HL-60 (cell line): ENCODE results near the gene LRP1B.

Experiments
- DNase-seq, 2 experiments: peaks; one replicate each; pipeline ENCODE4 v3.0.0-alpha.2; 2010 to 2020; ENCODE audit warnings: low read depth in 1 of 2, low spot score in 1 of 2
- H3K27ac ChIP-seq: fragments of 250-450 bp; sonication (Bioruptor Pico); replicated peaks from 2 replicates; pipeline ENCODE4 v1.5.1; 2020; ENCODE audit warnings: mild to moderate bottlenecking, moderate library complexity
- H3K27me3 ChIP-seq: fragments of 250-450 bp; sonication (Bioruptor Pico); 2 replicates; pipeline ENCODE4 v1.5.1; 2021; ENCODE audit warnings: mild to moderate bottlenecking, moderate library complexity; ENCODE audit not compliant: insufficient read depth, poor library complexity, severe bottlenecking
- H3K4me3 ChIP-seq: replicated peaks from 2 replicates; pipeline ENCODE4 v1.5.1; 2011; ENCODE audit warnings: mild to moderate bottlenecking, control low read depth, low read length; ENCODE audit not compliant: insufficient read depth
- CTCF ChIP-seq: IDR thresholded peaks from one replicate; pipeline ENCODE4 v1.5.1; 2011; ENCODE audit warnings: low read length, control low read depth, inconsistent platforms; ENCODE audit not compliant: insufficient read depth
- GABPA ChIP-seq: IDR thresholded peaks from 2 replicates; pipeline ENCODE4 v1.6.1; 2012; ENCODE audit warnings: low read depth
- POLR2AphosphoS5 ChIP-seq: IDR thresholded peaks from 2 replicates; pipeline ENCODE4 v1.6.1; 2012; ENCODE audit warnings: low read depth
- REST ChIP-seq: IDR thresholded peaks from 2 replicates; pipeline ENCODE4 v1.6.1; 2012; ENCODE audit warnings: low read depth; ENCODE audit not compliant: insufficient replicate concordance
- SPI1 ChIP-seq: IDR thresholded peaks from 2 replicates; pipeline ENCODE4 v1.6.1; 2012; ENCODE audit warnings: low read depth, mild to moderate bottlenecking, borderline replicate concordance

Gene LRP1B

GRCh38 chr2:140929849-140930248 is 1201.0 kb downstream of the LRP1B start:
- no peak for DNase-seq
- Histone ChIP-seq H3K4me3 (no peak overlapping the region), H3K27me3 (no peaks in the 10 kb centered on the region), H3K27ac (no peak overlapping the region)
- no peak for TF ChIP-seq GABPA

- Histone ChIP-seq H3K4me3 (no peak overlapping the region), H3K27me3 (no peaks in the 10 kb centered on the region), H3K27ac (no peak overlapping the region)
- TF ChIP-seq SPI1: no peak
- no peak for TF ChIP-seq GABPA
- TF ChIP-seq POLR2AphosphoS5: no peak
- no peak for TF ChIP-seq REST
- TF ChIP-seq CTCF: no peak
- DNase-seq: no peak
Measured at GRCh38 chr2:140918426-140918825, 1212.4 kb downstream of the LRP1B start.

- no peak for TF ChIP-seq GABPA
- no peak for TF ChIP-seq POLR2AphosphoS5
- TF ChIP-seq SPI1: no peak
- no peak for TF ChIP-seq REST
- no peak for TF ChIP-seq CTCF
Measured at GRCh38 chr2:140916410-140916809, 1214.4 kb downstream of the LRP1B start.

GRCh38 chr2:140910683-140911082 is 1220.1 kb downstream of the LRP1B start:
- Histone ChIP-seq H3K27me3 (no peaks in the 10 kb centered on the region), H3K4me3 (no peak overlapping the region), H3K27ac (no peak overlapping the region)
- no peak for DNase-seq
- TF ChIP-seq CTCF: no peak
- no peak for TF ChIP-seq SPI1
- no peak for TF ChIP-seq REST
- no peak for TF ChIP-seq POLR2AphosphoS5
- TF ChIP-seq GABPA: no peak

More at GRCh38 chr2:140916410-140916809, 1214.4 kb downstream of the LRP1B start:
- no peak overlapping the region for H3K27ac ChIP-seq
- H3K4me3 ChIP-seq: no peak overlapping the region
- H3K27me3 ChIP-seq: no peaks in the 10 kb centered on the region
- DNase-seq: no peak
